ENCODE measurements around the gene PIEZO1.

DNA sequence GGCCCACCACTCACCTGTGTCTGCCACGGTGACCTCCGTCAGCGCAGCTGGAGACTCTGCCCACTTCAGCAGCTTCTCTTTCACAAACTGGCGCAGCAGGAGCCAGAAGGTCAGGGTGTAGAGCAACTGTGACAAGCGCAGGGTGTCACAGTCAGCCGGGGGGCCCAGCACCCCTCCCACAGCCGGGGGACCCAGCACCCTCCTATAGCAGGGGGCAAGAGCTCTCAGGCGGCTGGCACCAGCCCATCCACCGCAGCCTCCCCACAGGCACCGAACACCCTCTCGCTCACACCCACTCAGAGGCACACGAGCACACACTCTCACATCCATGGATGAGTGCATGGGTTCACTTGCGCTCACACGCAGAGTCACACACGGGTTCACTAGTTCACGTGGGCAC is 49.9 kb downstream of the PIEZO1 start:
- no peak for TF ChIP-seq POLR2AphosphoS5 (IDR thresholded peaks at IDR 0.05; ENCODE audit: insufficient read depth, low read depth, low read length)
- TF ChIP-seq, protein P1, sequence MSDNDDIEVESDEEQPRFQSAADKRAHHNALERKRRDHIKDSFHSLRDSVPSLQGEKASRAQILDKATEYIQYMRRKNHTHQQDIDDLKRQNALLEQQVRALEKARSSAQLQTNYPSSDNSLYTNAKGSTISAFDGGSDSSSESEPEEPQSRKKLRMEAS (IDR thresholded peaks at IDR 0.05; ENCODE audit: insufficient read depth, insufficient read length) = no peak
